ENCODE measurements around the gene DPP10.

Gene DPP10

GRCh38 chr2:115196587-115196986 is 754.1 kb downstream of the DPP10 start:
- TF ChIP-seq YY1 (IDR thresholded peaks at IDR 0.05; ENCODE audit: low read depth) (no peak), CREB1 (IDR thresholded peaks at IDR 0.05; ENCODE audit: low read depth) (no peak), EP300 (IDR thresholded peaks at IDR 0.05; ENCODE audit: borderline replicate concordance) (no peak), TEAD4 (IDR thresholded peaks at IDR 0.05) (no peak), CEBPB (IDR thresholded peaks at IDR 0.05) (no peak), MAX (IDR thresholded peaks at IDR 0.05) (no peak), USF1 (IDR thresholded peaks at IDR 0.05) (no peak), ZBTB7A (IDR thresholded peaks at IDR 0.05; ENCODE audit: low read depth) (no peak), TAF1 (IDR thresholded peaks at IDR 0.05; ENCODE audit: low read depth) (no peak), REST (IDR thresholded peaks at IDR 0.05; ENCODE audit: low read depth) (no peak), NFIC (IDR thresholded peaks at IDR 0.05) (no peak), FOXM1 (IDR thresholded peaks at IDR 0.05; ENCODE audit: borderline replicate concordance, low read depth) (no peak), TCF12 (IDR thresholded peaks at IDR 0.05; ENCODE audit: low read depth) (no peak), EGR1 (IDR thresholded peaks at IDR 0.05) (no peak), RAD21 (IDR thresholded peaks at IDR 0.05; ENCODE audit: low read depth) (no peak)

GRCh38 chr2:115199966-115200365 is 757.5 kb downstream of the DPP10 start:
- TF ChIP-seq TCF12 (IDR thresholded peaks at IDR 0.05; ENCODE audit: low read depth) (no peak), EGR1 (IDR thresholded peaks at IDR 0.05) (no peak), RAD21 (IDR thresholded peaks at IDR 0.05; ENCODE audit: low read depth) (no peak), NFIC (IDR thresholded peaks at IDR 0.05) (no peak), EP300 (IDR thresholded peaks at IDR 0.05; ENCODE audit: borderline replicate concordance) (no peak), CEBPB (IDR thresholded peaks at IDR 0.05) (no peak), ZBTB7A (IDR thresholded peaks at IDR 0.05; ENCODE audit: low read depth) (no peak)

GRCh38 chr2:115201386-115201785 is 758.9 kb downstream of the DPP10 start:
- TF ChIP-seq RAD21 (IDR thresholded peaks at IDR 0.05; ENCODE audit: low read depth) = no peak
- no peak for TF ChIP-seq MAX (IDR thresholded peaks at IDR 0.05)
- no peak for TF ChIP-seq CREB1 (IDR thresholded peaks at IDR 0.05; ENCODE audit: low read depth)
- TF ChIP-seq YY1 (IDR thresholded peaks at IDR 0.05; ENCODE audit: low read depth) = no peak
- no peak for TF ChIP-seq REST (IDR thresholded peaks at IDR 0.05; ENCODE audit: low read depth)
- no peak for TF ChIP-seq USF1 (IDR thresholded peaks at IDR 0.05)
- no peak for TF ChIP-seq TEAD4 (IDR thresholded peaks at IDR 0.05)
- no peak for TF ChIP-seq TAF1 (IDR thresholded peaks at IDR 0.05; ENCODE audit: low read depth)
- no peak for TF ChIP-seq EGR1 (IDR thresholded peaks at IDR 0.05)
- TF ChIP-seq NFIC (IDR thresholded peaks at IDR 0.05) = no peak

GRCh38 chr2:115208493-115209164 is 766.2 kb downstream of the DPP10 start:
- TF ChIP-seq TEAD4 (IDR thresholded peaks at IDR 0.05) (no peak), TAF1 (IDR thresholded peaks at IDR 0.05; ENCODE audit: low read depth) (no peak), REST (IDR thresholded peaks at IDR 0.05; ENCODE audit: low read depth) (no peak), USF1 (IDR thresholded peaks at IDR 0.05) (no peak)

Data from Ishikawa (cell line).